HG03045 (cell line): ENCODE data around the gene PPFIA1.
A peak's percentile ranks its signal among the peaks of the same experiment; 100 is the strongest.
"Not testable (repeated sequence)": the region's sequence is repeated elsewhere in the genome, so short reads cannot be mapped to it uniquely, and the experiment has no call there.

ENCODE experiments used
- ATAC-seq: cut with Tn5 transposase; IDR thresholded peaks from one replicate; pipeline ENCODE4 v1.9.1; 2021; ENCODE audit warnings: mild to moderate bottlenecking, moderate library complexity; ENCODE audit not compliant: unreplicated experiment

The PPFIA1 gene

GRCh38 chr11:70322666-70323065, 52.2 kb downstream of the PPFIA1 start:
- ATAC-seq: no peak

- no peak for ATAC-seq
These were observed 53.3 kb downstream of the PPFIA1 start for GRCh38 chr11:70323806-70324205.

GRCh38 chr11:70324376-70325115, 54.1 kb downstream of the PPFIA1 start:
- ATAC-seq: peak; percentile 65

DNA sequence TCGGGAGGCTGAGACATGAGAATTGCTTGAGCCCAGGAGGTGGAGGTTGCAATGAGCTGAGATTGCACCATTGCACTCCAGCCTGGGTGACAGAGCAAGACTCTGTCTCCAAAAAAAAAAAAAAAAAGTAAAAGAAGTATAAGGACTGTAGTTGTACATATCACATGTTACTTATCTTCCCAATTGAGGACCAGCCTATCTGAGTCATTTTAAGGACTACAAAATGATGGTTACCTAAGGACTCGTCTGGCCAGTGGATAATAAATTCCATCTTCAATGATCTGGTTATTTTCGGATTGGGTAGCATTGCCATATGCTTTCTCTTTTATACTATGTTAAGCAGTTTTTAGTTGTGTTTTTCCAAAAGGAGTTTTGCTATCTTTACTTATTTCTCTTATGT, 55.3 kb downstream of the PPFIA1 start:
- no peak for ATAC-seq

- no peak for ATAC-seq
These were observed 55.9 kb downstream of the PPFIA1 start for GRCh38 chr11:70326365-70326811.

- no peak for ATAC-seq
These were observed 56.3 kb downstream of the PPFIA1 start for GRCh38 chr11:70326833-70327232.

DNA sequence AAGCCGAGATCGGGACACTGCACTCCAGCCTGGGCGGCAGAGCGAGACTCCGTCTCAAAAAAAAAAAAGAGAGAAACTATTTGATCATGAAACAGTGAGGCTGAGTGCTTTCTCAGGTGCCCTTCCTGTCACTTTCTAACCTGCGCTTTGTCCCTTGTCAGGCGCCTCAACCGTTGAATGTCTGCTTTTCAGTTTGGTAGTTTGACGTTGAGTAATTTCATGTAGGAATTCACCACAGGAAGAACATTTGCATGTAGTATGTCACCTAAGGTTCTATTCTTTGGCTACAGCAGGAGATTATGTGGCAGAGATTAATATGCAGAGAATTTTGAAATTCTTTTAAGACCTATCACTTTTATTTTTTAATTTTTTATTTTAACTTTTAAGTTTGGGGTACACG, 57.2 kb downstream of the PPFIA1 start:
- ATAC-seq: no peak

DNA sequence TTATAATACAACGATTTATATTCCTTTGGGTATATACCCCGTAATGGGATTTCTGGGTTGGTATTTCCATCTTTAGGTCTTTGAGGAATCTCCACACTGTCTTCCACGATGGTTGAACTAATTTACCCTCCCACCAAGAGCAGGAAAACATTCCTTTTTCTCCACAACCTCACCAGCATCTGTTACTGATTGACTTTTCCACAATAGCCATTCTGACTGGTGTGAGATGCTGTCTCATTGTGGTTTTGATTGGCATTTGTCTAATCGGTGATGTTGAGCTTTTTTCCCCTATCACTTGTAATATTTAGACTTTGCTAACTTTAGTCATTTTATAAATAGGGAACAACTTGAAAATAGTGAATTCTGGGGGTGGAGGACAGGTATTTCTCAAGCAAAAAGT, 58.1 kb downstream of the PPFIA1 start:
- ATAC-seq: no peak

- ATAC-seq: not testable (repeated sequence)
These were observed 60.9 kb downstream of the PPFIA1 start for GRCh38 chr11:70331320-70331843.

DNA sequence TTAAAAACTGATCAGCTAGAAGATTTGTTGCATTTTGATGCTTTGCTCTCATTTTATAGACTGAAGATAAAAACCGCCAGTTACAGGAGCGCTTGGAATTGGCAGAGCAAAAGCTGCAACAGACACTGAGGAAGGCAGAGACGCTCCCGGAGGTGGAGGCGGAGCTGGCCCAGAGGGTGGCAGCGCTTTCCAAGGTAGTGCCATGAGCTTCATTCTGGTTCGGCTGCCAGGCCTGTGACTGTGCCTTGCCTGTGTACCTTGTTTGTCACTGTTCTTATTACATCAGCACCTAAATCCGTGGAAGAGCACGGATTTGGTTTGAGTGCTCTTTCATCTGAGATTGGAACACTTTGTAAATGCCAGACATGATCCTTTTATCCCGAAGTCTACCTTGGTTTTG, 61.4 kb downstream of the PPFIA1 start:
- no peak for ATAC-seq

GRCh38 chr11:70332567-70332966, 62.1 kb downstream of the PPFIA1 start:
- no peak for ATAC-seq

- ATAC-seq: no peak
These were observed 62.8 kb downstream of the PPFIA1 start for GRCh38 chr11:70333261-70333660.

DNA sequence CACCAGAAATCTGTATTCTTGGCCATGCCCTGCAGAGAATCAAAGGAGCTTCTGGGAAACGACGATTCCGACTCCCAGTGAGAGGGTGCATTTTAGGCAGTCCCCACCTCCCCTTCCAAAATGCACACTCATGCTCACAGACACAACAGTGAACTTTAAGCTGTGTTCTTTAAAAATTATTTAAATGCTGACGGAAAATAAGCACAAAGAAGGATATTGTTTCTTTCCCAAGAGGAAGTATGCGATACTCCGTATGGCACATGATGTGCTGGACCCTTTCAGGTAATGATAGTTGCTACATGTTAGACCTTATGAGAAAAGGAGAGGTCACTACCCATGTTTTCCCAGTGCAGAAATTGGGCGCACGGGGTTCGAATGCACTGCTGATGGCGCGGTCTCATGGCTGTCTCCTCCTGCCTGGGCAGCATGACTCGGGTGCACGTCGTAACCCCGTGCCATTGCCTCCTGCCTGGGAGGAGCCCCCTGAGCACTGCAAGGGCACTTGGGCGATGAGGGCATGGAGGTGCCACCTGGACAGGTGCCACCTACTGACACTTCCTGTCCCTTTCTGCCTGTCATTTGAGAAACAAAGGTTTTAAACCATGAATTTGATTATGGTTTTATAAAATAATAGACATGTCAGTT, 64.0 kb downstream of the PPFIA1 start:
- ATAC-seq: no peak

DNA sequence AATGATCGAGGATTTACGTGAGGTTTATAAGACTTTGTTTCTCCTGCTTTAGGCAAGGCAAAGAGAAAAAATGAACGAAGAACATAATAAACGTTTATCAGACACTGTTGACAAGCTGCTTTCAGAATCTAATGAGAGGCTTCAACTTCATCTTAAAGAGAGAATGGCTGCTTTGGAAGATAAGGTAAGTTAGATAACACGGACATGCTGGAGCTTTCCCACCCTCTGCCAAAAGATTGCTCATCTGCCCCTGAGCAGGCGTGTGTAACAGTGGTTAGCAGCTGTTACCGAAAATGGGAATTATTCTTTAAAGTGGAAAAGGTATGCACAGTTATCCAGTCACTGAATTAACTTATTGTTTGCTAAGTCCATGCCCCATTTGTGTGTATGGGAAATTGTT, 65.0 kb downstream of the PPFIA1 start:
- no peak for ATAC-seq

GRCh38 chr11:70338594-70338993, 68.1 kb downstream of the PPFIA1 start:
- no peak for ATAC-seq

DNA sequence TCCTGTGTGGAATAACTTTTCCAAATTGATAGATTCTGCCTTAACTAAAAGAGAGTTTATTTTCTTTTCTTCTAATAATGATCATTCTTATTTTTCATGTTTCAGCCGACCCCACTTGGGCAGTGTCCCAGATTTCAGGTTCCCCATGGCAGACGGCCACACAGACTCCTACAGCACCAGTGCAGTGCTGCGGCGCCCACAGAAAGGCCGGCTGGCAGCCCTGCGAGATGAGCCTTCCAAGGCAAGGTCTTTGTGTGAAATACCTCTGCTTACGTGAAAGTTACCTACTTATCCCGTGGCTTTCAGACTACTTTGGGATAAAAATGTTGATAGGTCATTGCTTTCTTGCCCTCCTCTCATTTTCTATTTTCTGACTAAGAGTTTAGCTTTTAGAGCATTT, 68.6 kb downstream of the PPFIA1 start:
- no peak for ATAC-seq

GRCh38 chr11:70341881-70342429, 71.5 kb downstream of the PPFIA1 start:
- ATAC-seq: no peak

GRCh38 chr11:70343636-70344035, 73.1 kb downstream of the PPFIA1 start:
- no peak for ATAC-seq

GRCh38 chr11:70348191-70348590, 77.7 kb downstream of the PPFIA1 start:
- ATAC-seq: no peak

- ATAC-seq: no peak
These were observed 78.1 kb downstream of the PPFIA1 start for GRCh38 chr11:70348608-70349007.

DNA sequence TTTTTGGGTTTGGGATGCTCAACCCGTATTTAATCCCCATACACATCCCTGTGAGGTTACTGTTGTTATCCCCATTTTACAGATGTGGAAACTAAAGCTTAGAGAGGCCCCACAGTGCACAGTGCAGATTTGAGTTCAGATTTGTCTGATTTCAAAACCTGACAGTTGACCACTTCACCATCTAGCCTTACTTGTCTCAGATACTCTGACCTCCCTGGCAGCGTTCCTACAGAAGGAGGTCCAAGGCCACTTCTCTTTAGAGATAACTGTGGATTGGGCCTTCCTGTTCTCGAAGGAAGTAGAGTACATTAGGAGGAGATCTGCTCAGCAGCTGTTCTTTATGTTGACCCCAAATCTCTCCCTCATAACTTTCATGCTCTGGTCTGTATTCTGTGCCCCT, 81.2 kb downstream of the PPFIA1 start:
- no peak for ATAC-seq

DNA sequence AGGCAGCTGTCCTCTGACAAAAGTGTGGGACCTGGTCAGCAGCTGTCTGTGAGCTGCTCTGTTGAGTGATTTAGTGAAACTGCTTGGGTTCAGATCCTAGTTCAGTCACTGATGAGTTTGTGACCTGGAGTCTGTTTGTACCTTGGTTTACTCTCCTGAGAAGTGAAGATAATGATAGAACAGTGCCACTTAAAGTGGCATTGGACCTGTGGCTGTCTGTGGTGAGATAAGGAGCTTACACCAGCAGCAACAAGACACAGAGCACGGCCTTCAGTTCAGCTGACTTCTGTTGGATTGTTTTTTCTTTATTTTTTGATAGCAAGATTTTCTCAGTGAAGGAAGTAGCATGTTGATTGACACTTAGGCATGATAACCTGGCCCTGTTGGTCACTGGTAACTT, 81.6 kb downstream of the PPFIA1 start:
- ATAC-seq: no peak
